Ramos (cell line): ENCODE data around the gene CYP17A1.

Experiments used
- in situ Hi-C: fragments of 300-500 bp; cut with MboI; formaldehyde crosslinking; loops from one replicate; pipeline ENCODE4 v1.14.3; 2022; ENCODE audit warnings: low sequenced_read_pairs; ENCODE audit not compliant: unreplicated experiment

The CYP17A1 gene

DNA sequence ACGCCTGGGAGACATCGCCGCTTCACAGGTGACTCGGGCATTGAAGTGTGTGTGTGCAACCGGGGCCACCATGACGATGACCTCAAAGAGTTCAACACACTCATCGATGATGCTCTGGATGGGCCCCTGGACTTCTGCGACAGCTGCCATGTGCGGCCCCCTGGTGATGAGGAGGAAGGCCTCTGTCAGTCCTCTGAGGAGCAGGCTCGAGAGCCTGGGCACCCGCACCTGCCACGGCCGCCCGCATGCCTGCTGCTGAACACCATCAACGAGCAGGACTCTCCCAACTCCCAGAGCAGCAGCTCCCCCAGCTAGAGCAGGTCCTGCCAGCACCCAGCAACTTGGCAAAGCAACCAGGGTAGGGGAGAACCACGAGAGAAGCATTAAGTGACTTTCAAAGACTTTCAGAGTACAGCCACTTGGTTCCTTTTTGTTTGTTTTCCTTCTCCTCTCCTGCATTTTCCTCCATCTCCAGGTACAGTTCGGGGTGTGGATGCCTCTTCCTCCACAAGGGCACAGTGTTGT, 24.1 kb downstream of the CYP17A1 start:
- in situ Hi-C loops = no loop called here

DNA sequence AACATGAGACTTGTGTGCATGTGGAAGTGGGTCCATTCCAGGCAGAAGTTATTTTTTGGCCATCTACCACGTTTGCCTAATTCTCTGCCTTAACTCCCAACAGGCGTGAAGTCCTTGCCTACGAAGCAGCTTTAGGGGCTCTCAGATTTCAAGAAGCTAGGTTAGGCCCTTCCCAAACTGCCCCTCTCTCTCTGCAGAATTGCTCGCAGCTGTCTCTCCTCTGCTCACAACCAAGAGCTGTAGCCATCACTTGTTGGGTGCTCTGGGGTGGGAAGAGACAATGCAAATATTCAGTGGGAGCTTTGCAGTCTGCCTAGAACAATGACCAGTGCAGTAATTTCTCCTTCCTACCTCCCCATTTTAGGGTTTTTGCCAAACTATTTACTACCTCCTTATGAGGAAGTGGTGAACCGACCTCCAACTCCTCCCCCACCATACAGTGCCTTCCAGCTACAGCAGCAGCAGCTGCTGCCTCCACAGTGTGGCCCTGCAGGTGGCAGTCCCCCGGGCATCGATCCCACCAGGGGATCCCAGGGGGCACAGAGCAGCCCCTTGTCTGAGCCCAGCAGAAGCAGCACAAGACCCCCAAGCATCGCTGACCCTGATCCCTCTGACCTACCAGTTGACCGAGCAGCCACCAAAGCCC, 24.9 kb downstream of the CYP17A1 start:
- in situ Hi-C loops = no loop called here

DNA sequence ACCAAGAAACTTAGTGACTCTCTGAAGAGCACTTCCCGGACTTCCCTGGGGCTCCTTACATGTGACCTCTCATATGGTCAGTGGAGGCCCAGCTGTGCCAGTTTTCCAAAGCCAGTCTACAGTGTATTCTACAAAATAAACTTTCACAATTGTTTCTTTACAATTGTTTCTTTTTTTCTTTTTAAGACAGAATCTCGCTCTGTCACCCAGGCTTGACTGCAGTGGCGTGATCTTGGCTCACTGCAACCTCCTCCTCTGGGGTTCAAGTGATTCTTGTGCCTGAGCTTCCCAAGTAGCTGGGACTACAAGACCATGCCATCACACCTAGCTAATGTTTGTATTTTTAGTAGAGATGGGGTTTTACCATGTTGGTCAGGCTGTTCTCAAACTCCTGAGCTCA, 25.9 kb downstream of the CYP17A1 start:
- in situ Hi-C loops = no loop called here

DNA sequence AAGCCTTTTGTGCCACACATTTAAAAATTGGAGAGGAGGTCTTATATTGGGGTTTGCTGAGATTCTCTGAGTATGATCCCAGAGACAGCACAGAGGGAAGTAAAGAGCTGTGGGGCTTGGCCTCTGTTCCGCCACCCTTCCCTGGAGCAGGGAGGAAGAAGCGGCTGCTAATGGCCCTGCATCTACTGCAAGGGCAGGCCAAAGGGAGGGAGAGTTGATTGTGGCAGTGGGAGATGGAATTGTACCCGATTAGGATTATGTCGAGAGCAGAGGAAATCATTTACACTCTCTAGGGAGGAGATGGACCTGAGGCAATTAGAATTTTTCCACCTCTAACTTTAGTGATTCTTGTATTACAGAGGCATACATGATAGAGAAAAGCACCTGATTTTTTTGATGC, 28.8 kb downstream of the CYP17A1 start:
- in situ Hi-C loops = no loop called here

DNA sequence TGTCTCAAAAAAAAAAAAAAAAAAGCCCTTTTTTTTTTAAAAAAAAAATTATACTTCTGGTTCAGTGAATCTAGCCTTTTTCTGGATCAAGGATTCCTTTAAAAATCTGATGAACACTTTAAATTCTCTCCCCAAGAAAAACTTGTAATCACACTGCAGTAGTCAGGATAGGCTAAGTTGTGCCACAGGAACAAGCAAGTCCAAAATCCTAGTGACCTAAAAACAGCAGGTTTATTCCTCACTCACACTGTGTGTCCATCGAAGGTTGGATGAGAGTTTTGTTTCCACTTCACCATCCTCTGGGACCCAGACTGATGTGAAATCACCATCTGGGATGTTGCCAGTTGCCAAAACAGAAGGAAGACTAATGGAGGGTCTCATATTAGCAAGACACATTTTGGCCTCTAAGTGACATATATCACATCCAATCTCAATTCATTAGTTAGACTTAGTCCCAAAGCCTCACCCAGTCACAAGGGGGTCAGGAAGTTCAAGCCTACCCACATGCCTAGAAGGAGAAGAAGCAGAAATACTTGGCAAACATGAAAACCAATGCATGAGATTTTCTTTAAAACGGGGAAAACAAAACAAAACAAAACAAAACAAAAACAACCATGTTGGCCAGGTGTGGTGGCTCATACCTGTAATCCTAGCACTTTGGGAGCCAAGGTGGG, 32.7 kb downstream of the CYP17A1 start:
- in situ Hi-C loops = no loop called here

DNA sequence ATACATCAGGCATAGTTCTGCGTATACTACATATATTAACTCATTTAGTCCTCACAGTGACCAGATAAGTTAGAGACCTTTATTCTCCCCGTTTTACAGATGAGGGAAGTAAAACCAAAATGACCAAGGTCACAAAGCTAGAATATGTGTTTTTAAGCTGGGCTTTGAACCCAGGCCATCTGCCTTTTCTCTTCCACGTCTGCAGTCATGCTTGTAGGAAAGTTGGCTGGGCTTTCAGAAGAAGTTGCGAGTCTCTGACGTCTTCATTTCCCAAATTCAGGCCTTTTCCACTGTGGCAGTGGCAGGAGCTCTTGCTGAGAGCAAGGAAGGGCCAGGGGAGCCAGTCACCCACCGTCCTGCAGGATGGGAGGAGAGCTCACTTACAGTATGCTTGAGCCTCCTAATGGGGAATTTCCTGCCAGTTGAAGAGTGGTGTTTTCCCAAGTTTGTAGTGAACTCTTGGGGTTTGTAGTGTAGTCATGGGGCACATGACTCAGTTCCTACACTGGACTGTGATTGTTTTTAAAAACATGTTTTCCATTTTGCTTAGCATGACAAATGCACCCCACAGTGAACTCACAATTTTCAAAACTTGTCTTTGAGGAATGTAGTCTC, 34.2 kb downstream of the CYP17A1 start:
- in situ Hi-C loops = no loop called here

DNA sequence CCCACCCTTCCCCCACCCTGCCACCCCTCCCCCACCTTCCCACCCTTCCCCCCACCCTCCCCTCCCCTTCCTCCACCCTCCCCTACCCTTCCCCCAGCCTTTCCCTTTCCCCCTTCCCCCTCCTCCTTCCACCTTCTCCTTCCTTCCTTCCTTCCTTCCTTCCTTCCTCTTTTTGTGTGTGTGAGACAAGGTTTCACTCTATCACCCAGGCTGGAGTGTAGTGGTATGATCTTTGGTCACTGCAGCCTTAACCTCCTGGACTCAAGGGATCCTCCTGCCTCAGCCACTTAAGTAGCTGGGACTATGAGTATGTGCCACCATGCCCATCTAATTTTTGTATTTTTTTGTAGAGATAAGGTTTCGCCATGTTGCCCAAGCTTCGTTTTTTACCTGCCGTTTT, 35.2 kb downstream of the CYP17A1 start:
- in situ Hi-C loops = no loop called here

DNA sequence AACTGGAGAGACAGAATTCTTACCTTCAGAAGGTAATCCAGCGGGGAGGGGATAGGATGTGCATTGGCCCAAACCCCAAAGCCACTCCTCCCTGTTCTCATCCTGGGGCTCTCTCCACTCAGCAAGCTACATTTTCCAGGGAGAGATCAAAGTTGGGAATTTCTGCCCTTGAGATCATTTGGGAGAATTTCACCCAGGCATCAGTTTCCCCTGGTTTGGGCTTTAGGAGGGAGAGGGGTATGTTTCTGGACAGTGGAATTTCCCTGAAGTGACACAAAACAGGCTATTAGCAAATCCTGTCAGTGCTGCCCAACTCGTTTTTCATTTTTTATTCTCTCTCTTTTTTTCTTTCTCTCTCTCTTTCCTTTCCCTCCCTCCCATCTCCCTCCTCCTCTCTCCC, 35.7 kb downstream of the CYP17A1 start:
- in situ Hi-C loops = no loop called here

DNA sequence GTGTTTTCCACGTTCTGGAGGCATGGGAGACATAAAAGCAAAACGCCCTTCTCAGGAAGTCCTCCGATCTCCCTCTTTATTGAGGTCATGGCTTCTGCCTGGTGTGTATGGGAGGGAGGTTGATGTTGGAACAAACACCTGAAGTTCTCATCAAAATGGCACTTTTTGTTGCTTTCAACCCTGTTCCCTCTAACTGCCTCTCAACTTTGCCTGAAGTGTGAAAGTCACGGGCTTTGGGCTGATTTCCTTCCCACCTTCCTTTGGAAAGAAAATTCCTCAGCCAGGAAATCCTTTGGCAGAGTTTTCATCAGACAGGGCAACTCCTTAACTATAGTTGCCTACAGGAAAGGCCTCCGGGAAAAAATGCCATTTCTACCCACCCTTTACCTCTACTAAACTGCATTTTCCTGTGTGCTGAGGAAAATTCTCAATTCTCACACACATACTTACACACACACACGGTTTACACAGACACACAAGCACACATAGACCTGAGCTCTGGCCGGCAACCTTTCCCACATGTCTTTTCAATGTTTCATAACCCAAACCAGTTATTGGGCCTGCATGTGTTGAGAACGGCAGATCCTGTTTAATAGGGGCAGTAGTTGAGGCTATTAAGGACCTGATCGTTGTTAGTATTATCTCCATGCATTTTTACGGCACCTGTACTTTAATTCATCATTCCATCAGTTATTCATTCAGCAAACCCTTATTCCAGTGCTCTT, 36.4 kb downstream of the CYP17A1 start:
- in situ Hi-C loops = no loop called here

DNA sequence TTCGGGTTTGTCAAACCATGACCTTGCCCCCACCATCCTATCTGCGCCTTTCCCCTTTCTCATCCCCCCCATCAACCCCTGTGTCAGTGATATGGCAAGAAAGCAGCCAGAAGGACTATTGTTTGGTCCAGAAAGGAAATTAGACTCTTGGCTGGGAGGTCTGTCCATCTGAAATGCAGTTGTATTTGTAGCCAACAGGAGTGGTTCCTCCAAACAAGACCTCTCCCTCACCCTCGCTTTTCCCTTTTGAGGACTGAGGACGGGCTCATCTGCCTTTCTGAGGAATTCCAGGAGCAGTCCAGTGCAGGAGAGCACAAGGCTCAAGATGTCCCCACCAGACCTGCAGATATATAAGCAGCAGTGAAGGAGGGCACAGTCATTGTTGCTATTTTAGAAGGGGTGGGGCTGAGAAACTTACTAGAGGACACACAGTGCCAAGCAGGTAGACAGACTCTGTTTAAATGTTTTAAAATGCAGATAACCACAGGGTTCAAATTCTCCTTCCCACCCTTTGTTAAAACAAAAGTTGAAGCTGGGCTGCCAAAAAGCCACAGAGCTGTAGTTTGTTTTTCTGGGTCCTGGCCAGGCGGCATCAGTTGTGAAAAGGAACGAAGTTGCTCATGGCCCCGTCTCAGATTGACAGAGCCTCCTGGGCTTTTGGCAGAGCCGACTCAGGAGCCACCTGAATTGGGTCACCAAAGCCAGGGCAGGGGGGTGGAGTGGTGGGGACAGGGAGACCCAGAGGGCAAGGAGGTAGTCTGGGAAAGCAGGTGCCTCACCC, 37.3 kb downstream of the CYP17A1 start:
- in situ Hi-C loops = no loop called here

DNA sequence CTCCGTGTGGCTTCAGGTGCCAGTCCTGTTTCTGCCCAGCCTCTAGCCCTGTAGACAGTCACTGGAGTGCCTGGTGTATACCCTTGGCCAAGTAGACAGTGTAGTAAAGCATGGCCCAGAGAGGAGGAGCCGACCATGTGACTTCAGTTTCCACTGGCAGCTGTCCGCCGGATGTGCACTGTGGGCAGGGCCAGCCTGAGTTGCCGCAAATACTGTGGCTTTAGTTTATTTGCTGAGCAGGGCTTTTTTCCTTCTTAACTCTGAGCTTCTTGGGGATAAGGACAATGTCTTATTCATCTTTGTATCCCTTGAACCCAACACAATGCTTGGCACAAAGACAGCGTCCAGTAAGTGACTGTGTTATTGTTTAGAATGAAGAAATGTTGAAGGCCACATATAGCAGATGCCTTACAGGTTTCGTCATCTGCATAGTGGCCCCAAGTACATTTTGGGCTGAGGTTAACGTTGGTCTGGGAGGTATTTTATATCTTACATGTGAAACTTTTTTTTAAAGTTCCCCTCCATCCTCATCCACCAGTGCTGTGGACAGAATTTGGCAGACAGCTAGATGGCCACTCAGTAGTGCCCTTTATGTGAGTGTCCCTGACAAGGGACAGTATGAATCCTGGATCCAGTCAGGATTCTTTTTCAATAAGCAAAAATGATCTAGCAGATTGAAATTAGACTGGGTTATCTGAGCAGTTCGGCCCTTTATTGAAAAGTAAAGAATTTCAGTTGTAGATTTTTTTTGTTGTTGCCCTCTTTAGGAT, 40.6 kb downstream of the CYP17A1 start:
- in situ Hi-C loops = no loop called here

DNA sequence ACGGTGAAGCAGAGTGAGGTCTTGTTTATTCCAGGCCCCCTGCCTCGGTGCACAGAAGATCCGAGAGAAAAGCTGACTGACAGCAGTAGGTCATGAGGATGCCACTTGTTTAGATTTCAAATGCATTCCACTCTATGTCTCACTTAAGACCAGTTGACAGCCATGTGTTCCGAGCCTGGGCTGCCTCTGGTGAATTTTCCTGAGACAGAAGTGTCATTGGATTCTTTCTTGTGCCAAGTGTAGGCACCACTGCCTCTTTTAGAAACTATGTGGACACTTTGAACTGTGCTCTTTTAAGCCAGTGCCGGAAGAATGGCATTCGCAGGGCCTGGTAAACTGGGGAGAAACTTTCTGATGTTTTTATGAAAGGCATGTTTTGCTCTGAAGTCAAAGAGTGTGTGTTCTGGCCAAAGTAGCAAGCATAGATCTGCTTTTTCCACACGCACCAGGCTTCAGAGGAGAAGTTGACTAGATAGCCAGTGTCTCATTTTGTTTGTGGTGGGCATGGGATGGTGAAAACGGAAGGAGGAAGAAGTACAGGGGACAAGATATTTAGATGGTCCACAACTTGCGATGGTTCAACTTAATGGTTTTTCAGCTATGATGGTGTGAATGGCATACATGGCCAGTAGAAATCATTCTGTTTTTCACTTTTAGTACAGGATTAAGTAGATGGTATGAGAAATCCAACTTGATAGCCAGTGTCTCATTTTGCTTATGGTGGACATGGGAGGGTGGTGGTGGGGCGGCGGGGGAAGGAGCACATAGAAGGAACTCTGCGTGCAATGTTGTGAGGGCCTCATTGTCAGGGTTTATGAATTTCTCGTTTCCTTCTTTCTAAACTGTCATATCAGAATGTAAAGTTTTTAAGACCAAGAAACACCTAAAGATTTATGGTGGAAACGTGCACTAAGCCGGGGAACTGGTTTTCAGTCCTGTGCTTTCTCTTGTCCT, 41.5 kb downstream of the CYP17A1 start:
- in situ Hi-C loops = no loop called here

DNA sequence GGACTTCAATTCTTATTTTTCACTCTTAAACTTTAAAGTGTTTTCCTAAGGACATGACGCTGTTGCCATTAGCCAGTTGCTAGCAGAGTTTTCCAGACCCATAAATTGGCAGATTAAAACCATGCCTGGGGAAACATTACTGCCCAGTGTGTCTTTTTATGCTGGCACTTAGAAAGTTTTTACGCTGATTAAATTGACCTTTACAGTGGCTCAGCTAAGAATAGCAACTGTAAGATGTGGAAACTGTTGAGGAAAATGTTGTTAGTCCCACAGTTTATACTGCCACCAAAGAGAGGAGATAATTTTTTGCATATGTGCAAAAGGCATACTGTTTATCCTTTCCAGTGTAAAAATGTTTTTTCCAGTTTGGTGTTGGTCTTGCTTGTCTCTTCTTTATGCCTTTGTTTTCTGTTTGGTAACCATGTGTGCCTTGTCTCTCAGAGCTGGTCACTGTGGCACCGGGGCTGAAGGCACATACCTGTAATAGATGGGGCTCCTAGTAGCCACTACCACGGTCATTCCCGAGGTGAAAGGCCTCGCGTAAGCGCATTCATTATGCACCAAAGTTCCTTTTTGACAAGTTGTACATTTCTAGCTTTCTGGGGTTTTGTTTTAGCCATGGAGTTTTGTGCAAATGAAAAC, 45.3 kb downstream of the CYP17A1 start:
- in situ Hi-C loops = no loop called here

DNA sequence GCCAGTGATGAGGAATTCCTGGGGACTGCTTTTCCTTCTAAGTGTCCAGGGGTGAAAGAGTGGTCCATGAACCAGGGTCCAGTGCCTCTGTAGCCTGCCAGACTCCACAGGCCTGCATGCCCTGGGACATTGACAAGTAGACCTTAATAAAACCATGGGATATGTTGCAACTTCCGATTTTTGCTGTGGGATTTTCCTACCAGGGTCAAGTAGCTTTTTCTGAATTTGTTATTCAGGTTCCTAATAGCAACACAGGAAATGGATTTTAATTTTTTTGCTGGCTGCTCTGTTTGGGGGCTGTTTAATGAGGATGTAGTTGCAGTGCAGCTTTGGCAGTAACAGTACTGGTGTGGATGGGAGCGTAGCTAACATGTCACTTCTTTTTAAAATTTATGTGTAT, 51.4 kb downstream of the CYP17A1 start:
- in situ Hi-C loops = no loop called here

DNA sequence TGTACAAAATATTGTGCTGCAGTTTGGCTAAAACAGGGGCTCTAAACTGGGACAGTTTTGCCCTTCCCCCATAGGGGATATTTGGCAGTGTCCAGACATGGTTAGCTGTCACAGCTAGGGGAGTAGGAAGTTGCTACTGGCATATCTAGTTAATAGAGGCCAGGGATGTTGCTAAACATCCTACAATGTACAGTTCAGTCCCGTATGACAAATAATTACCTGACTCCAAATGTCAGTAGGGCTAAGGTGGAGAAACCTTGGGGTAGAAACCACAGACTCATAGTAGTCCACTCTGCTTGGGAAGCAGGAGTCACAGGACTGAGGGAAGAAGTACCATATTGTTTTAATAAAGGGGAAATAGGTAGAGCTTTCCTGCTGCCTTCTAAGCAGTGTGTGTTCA, 53.6 kb downstream of the CYP17A1 start:
- in situ Hi-C loops = no loop called here

DNA sequence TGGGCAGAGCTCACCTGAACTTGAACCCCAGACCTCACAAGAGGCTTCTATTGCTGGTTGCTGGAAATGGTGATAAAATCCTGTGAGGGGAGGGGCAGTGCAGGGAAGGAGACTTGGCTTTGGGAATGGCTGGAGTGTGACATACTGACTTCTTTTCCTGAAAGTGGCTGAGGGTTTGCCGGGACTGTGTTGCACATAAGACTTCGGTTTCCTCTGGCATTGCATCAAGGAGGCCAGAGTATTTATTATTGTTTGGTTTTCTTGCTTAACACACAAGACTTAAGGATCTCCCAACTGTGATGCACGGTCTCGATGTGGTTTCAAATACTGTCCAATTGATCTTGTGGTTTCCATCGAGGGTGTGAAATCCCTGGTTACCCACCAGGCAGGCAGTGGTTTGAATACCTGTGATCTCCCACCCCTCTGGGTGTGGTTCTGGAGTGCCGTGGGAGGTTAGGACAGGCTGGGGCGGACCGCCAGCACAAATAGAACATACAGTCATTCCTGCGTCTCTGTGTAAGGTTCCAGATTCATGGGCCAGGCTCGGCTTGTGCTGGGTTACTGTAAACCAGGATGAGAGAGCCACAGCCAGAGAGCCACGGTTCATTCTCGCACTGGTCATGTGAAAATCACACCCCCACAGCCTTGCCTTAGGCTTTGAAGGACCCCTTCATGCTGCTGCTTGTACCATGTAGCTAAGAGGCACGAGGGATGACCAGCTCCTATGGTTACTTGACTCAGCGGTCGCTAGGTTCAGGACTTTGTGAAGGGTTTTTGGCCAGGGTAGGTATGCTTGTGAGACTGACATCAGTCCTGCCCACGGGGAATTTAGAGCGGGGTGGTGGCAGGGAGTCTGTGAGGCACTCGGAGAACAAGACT, 54.3 kb downstream of the CYP17A1 start:
- in situ Hi-C loops = no loop called here
